ENCODE measurements around the gene SLC47A2. TPM values are rescaled to one million over a fixed set of nuclear protein-coding genes. Genes with fewer than 3 reads are reported as not detected.

SLC47A2 gene
- total and polyA plus RNA-seq, 2 experiments from 2014 or later: not detected

DNA sequence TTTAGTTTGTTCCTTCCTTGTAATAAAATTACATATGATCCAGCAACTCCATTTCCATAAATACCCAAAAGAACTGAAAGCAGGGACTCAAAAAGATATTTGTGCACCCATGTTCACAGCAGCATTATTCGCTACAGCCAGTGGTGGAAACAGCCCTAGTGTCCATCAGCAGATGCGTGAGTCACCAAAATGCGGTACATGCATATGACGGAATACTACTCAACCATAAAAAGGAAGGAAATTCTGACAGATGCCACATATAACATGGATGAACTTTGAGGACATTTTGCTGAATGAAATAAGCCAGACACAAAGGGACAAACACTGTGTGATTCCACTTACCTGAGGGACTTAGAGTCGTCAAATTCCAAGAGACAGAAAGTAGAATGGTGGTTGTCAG, 9.1 kb upstream of the SLC47A2 start (continued):
- TF ChIP-seq ZNF114 (CRISPR knock-in tag; IDR thresholded peaks at IDR 0.05): no peak
- TF ChIP-seq NANOG (IDR thresholded peaks at IDR 0.05; ENCODE audit: borderline replicate concordance): no peak
- TF ChIP-seq EZH2 (IDR thresholded peaks at IDR 0.05; ENCODE audit: low read depth, unreplicated experiment): no peak
- TF ChIP-seq ZNF331 (CRISPR knock-in tag; IDR thresholded peaks at IDR 0.05; ENCODE audit: low read depth): no peak
- no peak for TF ChIP-seq STAT1 (IDR thresholded peaks at IDR 0.05; ENCODE audit: unreplicated experiment)

GRCh38 chr17:19724501-19725420, 8.4 kb upstream of the SLC47A2 start:
- H3K27me3 ChIP-seq (ENCODE audit: insufficient read depth): no peaks in the 10 kb centered on the region
- peaks cover 7% of the 10 kb centered on the region for H3K27me3 Mint-ChIP-seq (ENCODE audit: insufficient read depth, low read depth, poor library complexity)
- no peaks in the 10 kb centered on the region for H3K36me3 ChIP-seq (ENCODE audit: insufficient read depth)
- no peaks in the 10 kb centered on the region for H3K9me3 Mint-ChIP-seq
- no peak overlapping the region for H3K27ac ChIP-seq (ENCODE audit: low read depth)
- TF ChIP-seq CREB1 (CRISPR knock-in tag; IDR thresholded peaks at IDR 0.05; ENCODE audit: low read depth) (no peak), ZNF331 (CRISPR knock-in tag; IDR thresholded peaks at IDR 0.05; ENCODE audit: low read depth) (no peak), EZH2phosphoT487 (IDR thresholded peaks at IDR 0.05; ENCODE audit: unreplicated experiment) (no peak), ZNF114 (CRISPR knock-in tag; IDR thresholded peaks at IDR 0.05) (no peak), JUNB (IDR thresholded peaks at IDR 0.05; ENCODE audit: unreplicated experiment) (no peak), CTCF (conservative IDR thresholded peaks at IDR 0.05; ENCODE audit: low read depth in 2 of 2) (no peak), STAT1 (IDR thresholded peaks at IDR 0.05; ENCODE audit: unreplicated experiment) (no peak)
- DNase-seq (ENCODE audit: low spot score) (no peak), ATAC-seq (no peak)
- H4K20me1 ChIP-seq (replicated peaks; ENCODE audit: insufficient read depth): no peaks in the 10 kb centered on the region
- no peak overlapping the region for H3K4me2 ChIP-seq
- no peak overlapping the region for H2AFZ ChIP-seq
- no peak overlapping the region for H3K27ac Mint-ChIP-seq
- no peaks in the 10 kb centered on the region for H3K9me2 ChIP-seq (ENCODE audit: insufficient read depth)
- H3F3A ChIP-seq (replicated peaks; ENCODE audit: low read depth): no peaks in the 10 kb centered on the region
- no peaks in the 10 kb centered on the region for H3K79me2 ChIP-seq (replicated peaks; ENCODE audit: insufficient read depth)
- H3K4me3 ChIP-seq: no peak overlapping the region
- H3K4me1 ChIP-seq (ENCODE audit: insufficient read depth): no peaks in the 10 kb centered on the region
- H3K36me3 Mint-ChIP-seq (ENCODE audit: low read depth): no peaks in the 10 kb centered on the region; the same call in 2 of the 3 replicates
- H3K4me3 Mint-ChIP-seq: no peak overlapping the region
- H3K4me1 Mint-ChIP-seq: peaks cover 2% of the 10 kb centered on the region; the same call in 2 of the 3 replicates

GRCh38 chr17:19723964-19724363, 7.6 kb upstream of the SLC47A2 start:
- Histone ChIP-seq H3F3A (replicated peaks; ENCODE audit: low read depth) (no peaks in the 10 kb centered on the region), H3K79me2 (replicated peaks; ENCODE audit: insufficient read depth) (no peaks in the 10 kb centered on the region), H3K36me3 (ENCODE audit: insufficient read depth) (no peaks in the 10 kb centered on the region), H4K20me1 (replicated peaks; ENCODE audit: insufficient read depth) (no peaks in the 10 kb centered on the region), H3K4me1 (ENCODE audit: insufficient read depth) (no peaks in the 10 kb centered on the region), H3K27me3 (ENCODE audit: insufficient read depth) (no peaks in the 10 kb centered on the region), H3K4me3 (no peak overlapping the region), H3K4me2 (no peak overlapping the region), H3K27ac (ENCODE audit: low read depth) (no peak overlapping the region), H3K9me2 (ENCODE audit: insufficient read depth) (no peaks in the 10 kb centered on the region), H2AFZ (no peak overlapping the region)
- Mint-ChIP-seq H3K36me3 (ENCODE audit: low read depth) (no peaks in the 10 kb centered on the region; the same call in 2 of the 3 replicates), H3K27ac (no peak overlapping the region), H3K9me3 (no peaks in the 10 kb centered on the region; the same call in 2 of the 3 replicates), H3K27me3 (ENCODE audit: insufficient read depth, low read depth, poor library complexity) (peaks cover 7% of the 10 kb centered on the region), H3K4me1 (peaks cover 2% of the 10 kb centered on the region; the same call in 2 of the 3 replicates), H3K4me3 (no peak overlapping the region)
- DNase-seq (ENCODE audit: low spot score) (no peak), ATAC-seq (no peak)
- TF ChIP-seq EZH2phosphoT487 (IDR thresholded peaks at IDR 0.05; ENCODE audit: unreplicated experiment): no peak
- no peak for TF ChIP-seq ZNF462 (CRISPR knock-in tag; IDR thresholded peaks at IDR 0.05)
